ENCODE measurements around the gene ACMSD.

DNA sequence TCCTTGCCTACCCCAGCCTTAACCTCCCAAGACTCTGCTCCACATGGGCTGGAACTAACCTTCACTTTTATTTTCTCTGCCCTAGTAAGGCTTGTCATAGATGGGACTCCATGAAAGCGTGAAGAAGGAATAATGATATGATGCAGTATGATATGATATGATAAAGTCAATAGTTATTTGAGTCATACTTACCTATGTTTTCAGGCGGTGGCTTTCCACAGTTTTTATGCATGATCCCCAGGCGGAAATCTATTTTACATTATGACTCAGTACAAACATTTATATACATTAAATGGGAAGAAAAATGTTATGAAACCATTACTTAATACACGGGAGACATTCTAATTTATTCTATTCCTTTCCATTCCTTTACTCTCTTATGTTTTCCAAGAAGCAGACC, 5.6 kb downstream of the ACMSD start:
- TF ChIP-seq POLR2A (IDR thresholded peaks at IDR 0.05; ENCODE audit: low read length) (no peak), RFX5 (IDR thresholded peaks at IDR 0.05) (no peak), USF2 (IDR thresholded peaks at IDR 0.05) (no peak), E2F6 (IDR thresholded peaks at IDR 0.05; ENCODE audit: borderline replicate concordance, low read depth) (no peak)
- TF ChIP-seq, protein P1, sequence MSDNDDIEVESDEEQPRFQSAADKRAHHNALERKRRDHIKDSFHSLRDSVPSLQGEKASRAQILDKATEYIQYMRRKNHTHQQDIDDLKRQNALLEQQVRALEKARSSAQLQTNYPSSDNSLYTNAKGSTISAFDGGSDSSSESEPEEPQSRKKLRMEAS (IDR thresholded peaks at IDR 0.05): no peak
- TF ChIP-seq, protein P2, sequence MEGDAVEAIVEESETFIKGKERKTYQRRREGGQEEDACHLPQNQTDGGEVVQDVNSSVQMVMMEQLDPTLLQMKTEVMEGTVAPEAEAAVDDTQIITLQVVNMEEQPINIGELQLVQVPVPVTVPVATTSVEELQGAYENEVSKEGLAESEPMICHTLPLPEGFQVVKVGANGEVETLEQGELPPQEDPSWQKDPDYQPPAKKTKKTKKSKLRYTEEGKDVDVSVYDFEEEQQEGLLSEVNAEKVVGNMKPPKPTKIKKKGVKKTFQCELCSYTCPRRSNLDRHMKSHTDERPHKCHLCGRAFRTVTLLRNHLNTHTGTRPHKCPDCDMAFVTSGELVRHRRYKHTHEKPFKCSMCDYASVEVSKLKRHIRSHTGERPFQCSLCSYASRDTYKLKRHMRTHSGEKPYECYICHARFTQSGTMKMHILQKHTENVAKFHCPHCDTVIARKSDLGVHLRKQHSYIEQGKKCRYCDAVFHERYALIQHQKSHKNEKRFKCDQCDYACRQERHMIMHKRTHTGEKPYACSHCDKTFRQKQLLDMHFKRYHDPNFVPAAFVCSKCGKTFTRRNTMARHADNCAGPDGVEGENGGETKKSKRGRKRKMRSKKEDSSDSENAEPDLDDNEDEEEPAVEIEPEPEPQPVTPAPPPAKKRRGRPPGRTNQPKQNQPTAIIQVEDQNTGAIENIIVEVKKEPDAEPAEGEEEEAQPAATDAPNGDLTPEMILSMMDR (IDR thresholded peaks at IDR 0.05): no peak
